Cardiac muscle cell (in vitro differentiated cells and primary cell): ENCODE measurements around the gene MYLK4. TPM values are rescaled to one million over a fixed set of nuclear protein-coding genes. Genes with fewer than 3 reads are reported as not detected.

Experiments
- DNase-seq, 2 donors: peaks; one replicate each; pipeline versions ENCODE4 v3.0.0 to v3.0.0-alpha.2; 2010 to 2017; ENCODE audit warnings: low read depth in 1 of 2, low spot score in 1 of 2
- H3K27ac ChIP-seq: fragments of 200-600 bp; sonication (generic); 2 replicates; pipeline ENCODE4 v1.5.1; 2016
- H3K27me3 ChIP-seq: fragments of 200-600 bp; sonication (generic); 2 replicates; pipeline ENCODE4 v1.6.0; 2016; ENCODE audit warnings: control low read depth
- H3K36me3 ChIP-seq: fragments of 200-600 bp; sonication (generic); 2 replicates; pipeline ENCODE4 v1.5.1; 2016; ENCODE audit warnings: control low read depth
- H3K4me1 ChIP-seq: fragments of 200-600 bp; sonication (generic); 2 replicates; pipeline ENCODE4 v1.8.1; 2017; ENCODE audit warnings: low read depth, mild to moderate bottlenecking, mixed run types
- H3K4me3 ChIP-seq: fragments of 200-600 bp; sonication (generic); 2 replicates; pipeline ENCODE4 v1.5.1; 2016; ENCODE audit warnings: mild to moderate bottlenecking
- H3K9me3 ChIP-seq: fragments of 200-600 bp; sonication (generic); 2 replicates; pipeline ENCODE4 v1.5.1; 2017; ENCODE audit warnings: low read depth, mild to moderate bottlenecking, control low read depth
- CTCF ChIP-seq: IDR thresholded peaks from 2 replicates; pipeline ENCODE4 v1.5.1; 2012; ENCODE audit warnings: low read depth, mild to moderate bottlenecking, low read length
- polyA plus RNA-seq: library from polyadenylated mRNA; unstranded; fragments of >200 nt; fragmentation: Nextera tagmentation; extraction: Ambion mirVana; gene quantifications from 2 replicates; pipeline ENCODE4 v1.2.1, GENCODE V29; 2016
- total RNA-seq: library from RNA; depleted of rRNA; stranded (reverse); fragments of >200 nt; gene quantifications from 2 replicates; pipeline ENCODE4 v1.2.3, GENCODE V29; 2016

MYLK4 gene
- total and polyA plus RNA-seq, 2 experiments from 2014 or later, result 0.23 to 0.69 TPM

DNA sequence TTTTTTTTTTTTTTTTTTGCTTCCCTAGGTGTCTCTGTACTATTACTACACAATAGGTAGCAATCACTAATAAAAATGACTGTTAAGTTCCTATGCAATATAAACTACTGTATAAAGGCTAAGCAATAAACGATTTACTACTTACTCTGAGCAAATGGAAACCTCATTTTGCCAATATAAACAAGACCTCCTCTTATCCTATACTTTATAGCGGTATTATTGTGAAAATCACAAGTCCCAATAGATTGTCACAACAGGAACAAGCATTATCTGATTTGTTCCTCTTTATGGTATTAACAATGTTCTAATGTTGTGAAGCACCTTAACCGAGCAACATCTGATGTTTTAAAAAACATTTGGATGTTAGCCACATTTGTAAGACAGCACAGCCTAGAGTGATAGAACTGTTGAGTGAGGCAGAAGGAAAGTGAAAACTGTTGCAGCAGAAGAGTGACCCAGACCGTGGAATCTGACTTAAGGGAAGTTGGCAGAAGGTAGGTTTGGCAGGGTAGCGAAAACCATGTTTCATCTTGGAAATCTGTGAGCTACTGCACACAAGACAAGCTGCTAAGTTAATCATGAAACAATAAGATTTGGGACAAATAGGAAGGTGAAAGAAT, 94.2 kb downstream of the MYLK4 start:
- Histone ChIP-seq H3K27ac (no peak overlapping the region), H3K36me3 (no peaks in the 10 kb centered on the region), H3K4me3 (no peak overlapping the region), H3K4me1 (no peaks in the 10 kb centered on the region), H3K27me3 (no peaks in the 10 kb centered on the region), H3K9me3 (no peaks in the 10 kb centered on the region)
- no peak for TF ChIP-seq CTCF
- peak in 1 of 2 donors; percentile 38 for DNase-seq

DNA sequence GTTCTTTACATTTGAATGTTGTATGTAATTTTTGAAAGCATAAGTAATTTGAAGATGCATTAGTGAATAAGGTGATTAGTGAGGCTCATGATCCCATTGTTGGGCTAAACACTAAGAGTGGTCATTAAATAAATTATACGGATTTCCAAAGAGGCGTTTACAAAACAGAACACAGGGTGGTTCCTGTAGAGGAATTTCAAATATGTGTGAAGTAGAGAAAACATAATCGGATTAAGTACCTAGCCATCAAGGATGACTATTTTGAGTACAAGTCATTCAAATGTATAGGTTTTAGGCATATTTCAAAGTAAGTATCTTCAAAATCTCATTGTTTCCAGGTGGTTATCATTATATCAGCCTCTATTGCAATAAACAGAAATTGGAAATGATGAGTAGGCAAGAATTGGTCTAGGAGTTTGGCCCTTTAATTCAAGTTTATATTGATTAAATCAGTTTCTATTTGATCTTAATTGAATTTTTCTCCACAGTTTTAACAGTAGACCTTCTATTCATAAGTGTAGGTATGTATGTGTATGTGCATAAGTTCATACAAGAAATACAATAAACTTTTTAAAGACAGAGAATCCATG, 94.8 kb downstream of the MYLK4 start:
- H3K4me1 ChIP-seq, result no peaks in the 10 kb centered on the region
- H3K27me3 ChIP-seq, result no peaks in the 10 kb centered on the region
- H3K4me3 ChIP-seq, result no peak overlapping the region
- TF ChIP-seq CTCF, result no peak
- H3K36me3 ChIP-seq, result no peaks in the 10 kb centered on the region
- DNase-seq, result no peak
- H3K9me3 ChIP-seq, result no peaks in the 10 kb centered on the region
- no peak overlapping the region for H3K27ac ChIP-seq

DNA sequence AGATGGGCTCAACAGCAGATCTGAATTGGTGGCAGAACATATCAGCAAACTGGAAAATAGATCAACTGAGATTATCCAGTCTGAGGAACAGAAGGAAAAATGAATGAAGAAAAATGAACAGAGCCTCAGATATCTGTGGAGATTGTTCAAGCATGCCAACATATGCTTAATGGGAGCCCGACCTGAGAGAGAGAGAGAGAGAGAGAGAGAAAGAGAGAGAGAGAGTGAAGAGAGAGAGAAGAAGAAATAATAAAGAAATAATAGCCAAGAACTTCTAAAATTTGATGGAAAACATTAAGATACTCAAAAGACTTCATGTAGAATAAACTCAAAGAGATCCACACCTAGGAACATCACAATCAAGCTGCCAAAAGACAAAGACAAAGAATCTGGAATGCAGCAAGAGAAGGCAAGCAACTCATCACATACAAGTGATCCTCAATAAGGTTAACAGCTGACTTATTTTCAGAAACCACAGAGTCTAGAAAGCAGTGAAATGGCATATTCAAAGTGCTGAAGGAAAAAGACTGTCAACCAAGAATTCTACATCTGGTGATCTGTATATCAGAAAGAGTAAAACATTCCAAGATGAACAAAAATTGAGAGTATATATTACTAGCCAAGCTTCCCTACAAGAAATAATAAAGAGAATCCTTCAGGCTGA, 97.2 kb downstream of the MYLK4 start:
- Histone ChIP-seq H3K27ac (no peak overlapping the region), H3K36me3 (no peaks in the 10 kb centered on the region), H3K9me3 (no peaks in the 10 kb centered on the region), H3K4me1 (no peaks in the 10 kb centered on the region), H3K4me3 (no peak overlapping the region), H3K27me3 (no peaks in the 10 kb centered on the region)
- TF ChIP-seq CTCF, result no peak
- no peak for DNase-seq

DNA sequence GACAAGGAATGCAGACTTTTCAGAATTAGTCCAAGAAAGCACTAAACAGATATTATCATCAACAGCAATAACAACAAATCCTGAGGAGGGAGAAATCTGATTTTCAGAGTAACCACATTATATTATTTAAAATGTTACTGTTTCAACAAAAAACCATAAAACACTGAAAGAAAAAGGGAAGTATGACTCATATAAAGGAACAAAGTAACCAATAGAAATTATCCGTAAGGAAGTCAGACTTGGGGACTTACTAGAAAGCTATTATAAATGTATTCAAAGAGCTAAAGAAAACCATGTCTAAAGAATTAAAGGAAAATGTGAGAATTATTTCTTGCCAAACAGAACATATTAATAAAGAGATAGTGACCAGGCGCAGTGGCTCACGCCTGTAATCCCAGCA, 98.1 kb downstream of the MYLK4 start:
- Histone ChIP-seq H3K27ac (no peak overlapping the region), H3K4me1 (no peaks in the 10 kb centered on the region), H3K36me3 (no peaks in the 10 kb centered on the region), H3K4me3 (no peak overlapping the region), H3K27me3 (no peaks in the 10 kb centered on the region), H3K9me3 (no peaks in the 10 kb centered on the region)
- no peak for DNase-seq
- TF ChIP-seq CTCF, result no peak

DNA sequence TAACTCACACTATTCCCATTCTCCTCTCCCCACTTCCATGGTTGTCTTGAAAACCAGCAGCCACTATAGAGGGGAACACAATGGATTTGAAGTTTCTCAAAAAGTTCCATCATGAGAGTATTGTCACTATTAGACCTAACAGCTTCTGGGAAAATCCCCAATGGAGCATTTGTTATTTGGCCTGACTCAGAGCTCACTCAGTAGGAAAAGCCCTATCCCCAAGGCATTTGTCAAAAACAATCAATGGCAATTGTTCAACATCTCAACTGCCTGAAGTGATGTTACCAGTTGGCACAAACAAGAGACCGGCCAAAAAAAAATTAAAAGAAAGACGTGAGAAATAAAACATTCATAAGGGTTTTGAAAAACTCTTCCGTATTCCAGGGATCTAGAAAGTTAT, 98.8 kb downstream of the MYLK4 start:
- no peaks in the 10 kb centered on the region for H3K36me3 ChIP-seq
- H3K4me3 ChIP-seq, result no peak overlapping the region
- DNase-seq, result no peak
- H3K4me1 ChIP-seq, result no peaks in the 10 kb centered on the region
- no peaks in the 10 kb centered on the region for H3K9me3 ChIP-seq
- TF ChIP-seq CTCF, result no peak
- H3K27ac ChIP-seq, result no peak overlapping the region
- H3K27me3 ChIP-seq, result no peaks in the 10 kb centered on the region
